Activated CD8-positive, alpha-beta memory T cell treated with anti-CD3 and anti-CD28 coated beads for 24 hours (primary cell): Measurements from ENCODE around the gene MIEN1.

ENCODE experiments used
- DNase-seq: peaks from one replicate; pipeline ENCODE4 v3.0.0-alpha.2; 2020

Gene MIEN1

GRCh38 chr17:39730095-39730921 is at the start of gene MIEN1:
MIEN1 (minus strand) TSS chr17:39730532; CDS start chr17:39730495, 37 bp downstream.
- DNase-seq = peak; percentile 100

- DNase-seq = no peak
Measured at GRCh38 chr17:39777534-39778365, 47.4 kb upstream of the MIEN1 start.

GRCh38 chr17:39776252-39776651 is 45.9 kb upstream of the MIEN1 start:
- no peak for DNase-seq

- DNase-seq = no peak
Measured at GRCh38 chr17:39775031-39775430, 44.7 kb upstream of the MIEN1 start.

- DNase-seq = peak; percentile 61
Measured at GRCh38 chr17:39774047-39774446, 43.7 kb upstream of the MIEN1 start.

- DNase-seq = no peak
Measured at GRCh38 chr17:39772987-39773934, 42.9 kb upstream of the MIEN1 start.

- no peak for DNase-seq
Measured at GRCh38 chr17:39772415-39772814, 42.1 kb upstream of the MIEN1 start.

GRCh38 chr17:39769974-39770587 is 39.7 kb upstream of the MIEN1 start:
- peak; percentile 69 for DNase-seq

GRCh38 chr17:39767147-39767546 is 36.8 kb upstream of the MIEN1 start:
- DNase-seq = peak; percentile 70

GRCh38 chr17:39765766-39766165 is 35.4 kb upstream of the MIEN1 start:
- DNase-seq = peak; percentile 55

- DNase-seq = peak; percentile 26
Measured at GRCh38 chr17:39765175-39765574, 34.8 kb upstream of the MIEN1 start.

GRCh38 chr17:39764171-39764570 is 33.8 kb upstream of the MIEN1 start:
- peak; percentile 44 for DNase-seq

- DNase-seq = peak; percentile 11
Measured at GRCh38 chr17:39763051-39763820, 32.9 kb upstream of the MIEN1 start.

- no peak for DNase-seq
Measured at GRCh38 chr17:39761861-39762496, 31.6 kb upstream of the MIEN1 start.

GRCh38 chr17:39759204-39759603 is 28.9 kb upstream of the MIEN1 start:
- DNase-seq = no peak

GRCh38 chr17:39757931-39758873 is 27.9 kb upstream of the MIEN1 start:
- DNase-seq = peak; percentile 85

GRCh38 chr17:39757176-39757662 is 26.9 kb upstream of the MIEN1 start:
- DNase-seq = no peak

- no peak for DNase-seq
Measured at GRCh38 chr17:39756380-39757079, 26.2 kb upstream of the MIEN1 start.
